HepG2 (cell line): ENCODE measurements around the gene GLIS2. TPM values are rescaled to one million over a fixed set of nuclear protein-coding genes. Genes with fewer than 3 reads are reported as not detected.

Source experiments
- E2F2 ChIP-seq: sonication (generic); formaldehyde crosslinking; IDR thresholded peaks from 2 replicates; pipeline ENCODE4 v1.4.0; 2020; ENCODE audit warnings: missing genetic modification reagents, borderline replicate concordance
- HNRNPUL1 ChIP-seq: fragments of 200-400 bp; formaldehyde crosslinking; IDR thresholded peaks from 2 replicates; pipeline ENCODE4 v1.6.1; 2017; ENCODE audit warnings: low read depth, mild to moderate bottlenecking, low read length, moderate library complexity
- KIAA2018 ChIP-seq: sonication (generic); formaldehyde crosslinking; IDR thresholded peaks from 2 replicates; pipeline ENCODE4 v1.5.0; 2020; ENCODE audit warnings: mild to moderate bottlenecking, missing genetic modification reagents, borderline replicate concordance
- ZBTB40 ChIP-seq, 2 experiments: fragments of 450-650 bp in 1 of 2; sonication (generic) in 1 of 2; formaldehyde crosslinking in 1 of 2; IDR thresholded peaks; 2 replicates each; pipeline versions ENCODE4 v1.6.1 to v1.8.0; 2016 to 2022; ENCODE audit warnings: antibody characterized with exemption in 1 of 2, mild to moderate bottlenecking in 1 of 2, missing genetic modification reagents in 1 of 2
- ZNF235 ChIP-seq: sonication (generic); formaldehyde crosslinking; IDR thresholded peaks from 2 replicates; pipeline ENCODE4 v1.8.1; 2023; ENCODE audit warnings: mild to moderate bottlenecking, missing genetic modification reagents, borderline replicate concordance
- ZNF784 ChIP-seq: sonication (generic); formaldehyde crosslinking; IDR thresholded peaks from 2 replicates; pipeline ENCODE4 v1.5.1; 2020; ENCODE audit warnings: missing genetic modification reagents, mild to moderate bottlenecking, borderline replicate concordance
- polyA plus RNA-seq, 8 experiments: library from polyadenylated mRNA; depleted of rRNA in 3 of 8; stranded (reverse) in 7 of 8; unstranded in 1 of 8; fragments of >200 nt; fragmentation: Illumina TruSeq in 4 of 8; extraction: Trizol in 4 of 8; gene quantifications; 2 replicates each; pipeline versions ENCODE4 v1.2.1 to v1.2.3, GENCODE V29; 2011 to 2016; ENCODE audit warnings: low read depth in 4 of 8, missing spikeins in 1 of 8, mixed read lengths in 1 of 8; ENCODE audit not compliant: insufficient read depth in 1 of 8
- total RNA-seq, 5 experiments: library from RNA; depleted of rRNA; stranded (reverse); fragments of >200 nt; fragmentation: Illumina TruSeq; extraction: Trizol; gene quantifications; 2 replicates each; pipeline ENCODE4 v1.2.3, GENCODE V29; 2016; ENCODE audit warnings: low read depth in 1 of 5

The GLIS2 gene
- total and polyA plus RNA-seq, 2 of the 13 experiments (the other 11 are each of a cell fraction or from before 2014, with no cell fraction given), result 0.28 to 0.29 TPM

- TF ChIP-seq KIAA2018 (CRISPR knock-in tag) (0 out of 2 replicates have a peak, but pooled peaks have one; percentile 79), E2F2 (peak; percentile 81), ZNF784 (CRISPR knock-in tag) (peak; percentile 89), HNRNPUL1 (no peak), ZBTB40 (IDR thresholded peaks at IDR 0.05) (no peak), ZBTB40 (CRISPR knock-in tag; IDR thresholded peaks at IDR 0.05) (peak; percentile 44; the same call in 1 of the 2 replicates), ZNF235 (peak; percentile 66; the same call in 1 of the 2 replicates)
Measured at GRCh38 chr16:4271176-4272113, 44.4 kb upstream of the GLIS2 start (continued).
